Stimulated activated CD4-positive, alpha-beta T cell treated with anti-CD3 and anti-CD28 coated beads, Interleukin-12 subunit alpha, Interleukin-12 subunit beta, amount 100 ng/mL, for 24 hours (primary cell): ENCODE results near the gene PKP4.

Experiments
- DNase-seq, 2 experiments: peaks; one replicate each; pipeline ENCODE4 v3.0.0-alpha.2; 2020; ENCODE audit warnings: low read depth in 2 of 2

PKP4 gene

DNA sequence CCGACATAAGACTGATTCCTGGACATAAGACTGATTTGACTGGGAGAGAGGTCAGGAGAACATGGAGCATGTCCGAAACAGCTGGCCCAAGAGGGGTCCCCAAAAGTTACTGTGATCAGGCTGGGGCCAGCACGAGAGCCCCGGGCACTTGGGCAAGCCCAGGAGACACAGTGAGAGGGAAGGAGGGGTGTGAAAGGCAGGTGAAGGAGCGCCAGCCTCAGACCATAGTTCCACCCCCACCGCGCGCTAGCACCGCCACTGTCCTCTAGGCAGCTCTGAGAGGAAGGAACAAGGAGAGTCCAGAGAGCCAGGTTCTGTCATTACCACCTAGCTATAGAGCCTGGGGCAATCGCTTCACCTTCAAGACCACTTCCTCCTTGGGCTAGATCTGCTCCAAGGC is 260.2 kb downstream of the PKP4 start:
- DNase-seq, result no peak

DNA sequence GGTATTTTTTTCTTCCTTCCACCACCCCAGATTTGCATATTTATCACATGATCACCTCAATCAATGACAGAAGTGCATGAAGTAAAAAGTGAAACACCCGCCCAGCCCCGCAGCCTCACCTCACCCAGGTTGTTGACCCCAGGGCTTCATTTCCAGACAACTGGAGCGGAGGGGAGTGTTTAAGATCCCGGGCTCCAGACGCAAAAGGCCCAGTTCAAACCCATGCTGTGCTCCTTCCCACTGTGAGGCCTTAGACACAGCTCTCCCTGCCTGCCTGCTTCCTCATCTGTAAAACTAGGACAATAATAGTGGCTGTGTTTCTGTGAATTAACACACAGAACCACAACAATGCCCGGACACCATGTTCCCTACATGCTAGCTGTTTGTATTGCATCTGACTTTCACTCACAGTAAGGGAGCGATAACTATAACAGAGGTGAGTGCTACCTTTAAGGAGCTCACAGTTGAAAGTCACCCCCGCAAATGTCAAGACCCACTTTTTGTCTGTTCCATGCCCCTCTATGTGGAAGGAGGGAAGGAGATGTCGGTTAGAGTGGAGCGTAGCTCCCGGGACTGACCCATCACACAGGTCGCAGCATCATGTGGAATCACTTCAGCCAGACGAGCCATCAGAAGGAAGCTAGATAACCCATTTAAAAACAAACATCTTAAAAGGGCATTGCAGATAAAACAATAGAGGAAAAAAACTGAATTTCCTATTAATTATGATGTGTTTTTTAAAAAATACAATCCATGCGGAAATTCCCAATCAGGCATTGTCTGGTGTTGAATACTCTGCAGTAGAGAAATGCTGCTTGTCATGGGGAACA is 260.8 kb downstream of the PKP4 start:
- no peak for DNase-seq

DNA sequence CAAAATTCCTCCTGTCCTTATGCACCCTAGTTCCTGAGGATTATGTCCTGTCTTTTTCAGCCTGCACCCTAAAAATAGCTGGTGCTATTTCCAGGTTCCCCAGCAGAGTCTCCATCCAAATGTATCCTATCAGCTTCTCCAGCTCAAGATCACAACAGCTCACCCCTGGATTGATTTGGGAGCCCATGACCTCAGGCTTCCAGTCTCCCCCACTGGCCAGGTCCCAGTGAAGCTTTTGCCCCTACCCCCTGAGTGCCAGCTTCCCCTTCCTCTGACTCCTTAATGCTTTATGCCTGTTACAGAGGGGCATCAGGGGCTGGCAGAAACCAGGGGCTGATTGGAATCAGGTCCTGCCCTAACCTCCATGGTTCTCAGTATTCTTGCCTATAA is 261.4 kb downstream of the PKP4 start:
- DNase-seq, result no peak

DNA sequence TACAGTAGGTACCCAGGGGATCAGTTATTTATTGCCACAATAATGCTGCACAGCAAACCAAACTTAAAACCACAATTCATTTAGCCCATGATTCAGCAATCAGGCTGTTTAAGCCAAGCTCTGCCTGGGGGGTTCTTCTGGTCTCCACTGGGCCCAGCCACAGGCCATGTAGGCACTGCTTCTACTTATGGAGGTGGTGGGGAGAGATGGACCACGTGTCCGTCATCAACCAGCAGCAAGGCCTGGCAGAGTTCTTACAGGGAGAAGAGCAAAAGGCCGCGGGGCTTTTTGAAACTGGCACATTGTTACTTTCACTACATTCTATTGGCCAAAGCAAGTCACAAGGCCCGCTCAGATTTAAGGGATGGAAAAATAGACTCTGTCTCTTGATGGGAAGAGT is 262.1 kb downstream of the PKP4 start:
- no peak for DNase-seq

DNA sequence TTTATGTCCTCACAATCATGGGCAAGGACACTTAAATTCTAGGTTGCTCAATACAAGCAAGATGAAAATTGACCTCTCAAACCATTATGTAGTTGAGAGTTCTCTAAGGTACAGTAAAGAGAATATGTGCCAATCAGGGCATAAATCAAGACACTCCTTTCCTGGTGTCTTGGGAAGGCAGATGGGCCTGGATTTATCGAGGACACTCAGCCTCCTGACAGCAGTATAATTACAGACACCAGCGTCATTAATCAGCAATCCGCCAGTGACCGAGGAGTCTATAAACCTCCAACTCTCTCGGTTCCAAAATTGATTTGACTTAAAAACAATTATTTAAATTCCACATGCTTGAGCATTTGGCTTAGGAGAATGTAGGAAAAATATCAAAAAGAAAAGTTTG is 262.7 kb downstream of the PKP4 start:
- DNase-seq, result no peak

DNA sequence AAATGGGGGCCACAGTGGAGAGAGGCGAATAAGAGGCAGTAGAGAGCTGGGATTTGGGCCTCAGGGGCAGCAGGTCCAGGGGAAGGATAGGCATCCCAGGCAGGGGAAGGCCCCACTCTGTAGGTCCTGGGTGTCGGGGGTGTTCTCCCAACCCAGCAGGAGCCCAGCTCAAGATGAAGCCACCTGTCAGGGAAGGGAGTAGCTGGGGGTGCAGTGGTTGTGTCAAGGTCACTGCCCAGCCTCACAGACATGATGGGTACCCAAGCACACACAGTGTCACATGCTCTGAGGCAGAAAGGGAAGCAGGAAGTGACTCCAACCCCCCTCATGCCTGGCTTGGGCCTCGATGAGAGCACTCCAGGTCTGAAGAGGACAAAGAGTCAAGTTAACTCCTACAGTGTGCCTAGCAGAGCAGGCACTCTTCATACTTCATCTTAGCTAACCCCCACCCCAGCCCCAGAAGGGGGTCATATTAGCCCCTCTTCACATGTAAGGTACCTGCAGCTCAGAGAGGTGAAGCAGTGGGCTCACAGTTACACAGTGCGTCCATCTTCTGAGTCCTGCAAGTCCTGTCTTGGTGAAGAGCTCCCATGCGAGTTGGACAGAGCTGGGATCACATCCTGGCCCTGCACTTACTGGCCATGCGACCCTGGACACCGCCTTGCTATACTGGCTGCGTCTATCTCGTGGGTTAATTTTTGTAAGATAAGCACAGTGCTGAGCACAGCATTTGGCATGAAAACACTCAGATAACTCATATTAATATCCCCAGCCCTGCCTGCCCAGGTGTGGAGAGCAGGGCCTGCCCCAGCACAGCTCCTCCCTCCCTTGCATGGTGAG is 265.7 kb downstream of the PKP4 start:
- no peak for DNase-seq

DNA sequence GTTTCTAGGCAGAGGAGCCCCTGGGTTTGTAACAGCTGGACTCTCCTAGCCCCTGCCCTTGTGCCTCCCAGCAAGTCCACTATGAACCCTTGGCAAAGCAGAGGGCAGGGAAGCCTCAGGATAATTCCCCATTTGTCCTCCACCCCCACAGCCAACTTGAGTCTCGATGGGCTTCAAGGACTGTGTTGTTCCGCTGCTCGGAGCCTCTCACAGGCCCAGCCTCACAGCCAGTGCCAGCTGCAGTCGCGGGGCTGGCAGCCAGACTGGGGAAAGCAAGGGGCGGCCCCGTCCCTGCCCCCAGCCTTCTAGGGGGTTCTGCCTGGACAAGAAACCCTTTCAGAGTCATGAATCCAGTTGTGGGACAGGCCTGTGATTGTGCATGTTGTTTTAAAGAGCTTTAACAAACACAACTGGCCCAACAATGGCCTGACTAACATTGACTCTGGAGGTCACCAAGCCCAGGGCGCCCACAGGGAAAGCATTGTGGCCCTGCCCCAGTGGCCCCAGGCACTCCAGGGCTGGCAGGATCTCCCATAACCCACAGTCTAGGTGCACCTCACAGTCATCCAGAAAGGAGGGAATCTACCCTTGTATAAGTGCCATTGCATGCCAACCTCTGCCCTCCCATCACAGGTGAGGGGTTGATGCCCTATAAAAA is 266.6 kb downstream of the PKP4 start:
- DNase-seq, result no peak

DNA sequence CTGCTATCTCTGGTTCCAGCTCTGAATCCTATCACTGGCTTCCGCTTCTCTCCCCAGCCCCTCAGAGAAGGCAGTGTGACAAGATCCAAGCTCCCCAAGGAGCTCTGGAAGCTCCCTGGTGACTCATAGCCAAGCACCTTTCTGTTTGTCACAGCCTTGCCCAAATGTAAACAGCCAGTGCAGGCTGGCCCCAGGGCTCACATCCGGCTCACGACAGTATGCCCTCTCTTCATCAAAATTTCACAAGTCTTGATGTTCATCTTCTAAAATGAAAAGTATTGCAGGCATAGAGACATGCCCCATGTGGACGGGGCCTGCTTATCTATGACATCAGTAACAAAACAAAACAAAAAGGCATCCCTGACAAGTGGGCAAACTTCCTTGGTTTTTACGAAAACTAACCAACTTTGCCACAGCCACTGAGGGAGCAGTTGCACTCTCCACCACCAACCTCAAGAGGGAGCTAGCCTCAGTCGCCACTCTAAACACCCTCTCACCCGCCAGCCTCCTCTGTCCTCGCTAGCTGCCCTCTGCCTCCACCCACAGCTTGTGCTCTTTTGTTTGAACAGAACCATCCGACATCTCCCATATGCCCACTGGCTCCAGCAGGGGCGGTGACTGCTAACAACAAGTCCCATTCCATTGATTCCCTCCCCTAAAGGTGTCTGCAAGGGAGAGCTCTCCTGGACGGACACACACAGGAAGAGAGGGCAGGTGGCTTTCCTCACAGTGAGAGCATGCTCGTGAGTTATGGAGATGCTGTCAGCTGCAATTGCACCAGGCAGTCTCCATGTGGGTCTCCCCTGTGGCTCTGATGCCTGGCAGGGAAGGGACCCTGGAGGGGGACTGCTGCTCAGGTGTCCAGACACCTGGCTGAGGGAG is 267.4 kb downstream of the PKP4 start:
- DNase-seq, result no peak

DNA sequence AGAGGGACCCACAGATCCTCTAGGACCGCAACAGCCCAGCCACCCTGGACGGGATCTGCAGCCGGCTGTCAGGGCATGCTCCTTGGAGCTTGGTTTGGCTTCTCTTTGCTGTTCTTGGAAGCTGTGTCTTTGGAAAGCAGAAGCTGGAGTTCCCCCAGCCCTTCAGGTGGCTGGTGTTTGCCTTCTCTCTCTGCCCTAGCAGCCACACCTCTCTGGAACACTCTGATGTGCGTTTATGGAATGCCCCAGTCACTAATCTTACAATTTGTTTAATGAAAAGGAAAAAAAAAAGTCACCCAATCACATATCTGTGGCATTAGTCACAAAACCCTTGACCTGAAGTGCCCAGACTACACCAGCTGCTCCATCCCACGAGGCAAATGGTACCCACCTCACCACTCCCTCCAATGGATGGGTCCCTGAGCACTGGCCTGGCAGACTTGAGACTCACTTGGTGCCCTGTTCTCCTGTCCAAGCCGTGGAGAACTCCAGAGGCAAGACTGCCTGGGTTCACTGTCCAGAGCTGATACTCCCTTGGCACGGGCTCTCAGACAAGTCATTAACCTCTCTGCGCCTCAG is 268.1 kb downstream of the PKP4 start:
- DNase-seq, result no peak

DNA sequence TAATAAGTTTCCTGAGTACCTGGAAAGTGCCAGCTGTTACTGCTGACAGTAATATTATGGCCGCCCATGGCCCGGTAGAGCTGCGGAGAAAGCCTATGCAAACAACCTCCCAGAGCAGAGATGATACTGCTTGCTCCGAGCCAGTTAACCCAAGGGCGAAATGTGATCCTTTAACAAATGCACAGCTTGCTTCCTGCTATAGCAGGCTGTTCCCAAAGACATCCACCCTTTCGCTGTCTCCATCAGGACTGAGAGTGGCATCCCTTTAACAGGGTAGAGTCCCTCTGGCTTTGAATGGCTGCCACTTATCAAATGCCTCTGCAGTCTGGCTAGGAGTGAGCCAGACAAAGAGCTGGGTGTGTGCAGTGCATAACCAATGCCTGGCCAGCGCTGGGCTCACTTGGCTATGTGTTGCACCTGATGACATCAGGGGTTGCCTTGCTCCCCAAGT is 268.7 kb downstream of the PKP4 start:
- DNase-seq, result no peak

DNA sequence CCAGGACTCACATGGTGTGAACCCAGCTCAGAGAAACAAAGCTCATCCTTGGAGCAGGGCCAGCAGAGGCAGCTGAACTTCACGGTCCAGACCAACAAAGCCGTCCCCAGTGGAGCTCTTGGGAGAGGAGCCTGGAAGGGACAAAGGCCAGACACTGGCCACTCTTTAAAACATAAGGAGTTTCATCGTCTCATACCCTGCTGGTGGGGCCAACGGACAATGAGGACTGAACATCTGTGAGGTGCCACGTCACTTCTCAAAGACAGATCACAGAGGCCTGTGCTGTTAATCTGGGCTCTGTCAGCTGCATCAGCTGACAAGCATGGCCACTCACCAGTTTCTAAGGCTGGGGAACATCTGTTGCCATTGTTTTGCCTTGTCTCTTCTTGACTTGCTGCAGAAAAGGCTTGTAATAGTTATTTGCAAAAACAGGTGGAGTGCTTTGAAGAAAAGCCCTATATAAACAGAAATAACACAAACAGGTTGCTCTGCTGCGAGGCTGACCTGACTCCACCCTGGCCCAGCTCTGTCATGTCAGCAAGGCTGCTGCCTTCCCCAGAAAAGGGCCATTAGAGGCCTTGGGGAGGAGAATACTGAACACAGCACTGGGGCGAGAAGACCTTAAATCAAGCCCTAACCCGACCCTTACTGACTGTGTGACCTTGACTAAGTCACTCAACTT is 270.3 kb downstream of the PKP4 start:
- no peak for DNase-seq

DNA sequence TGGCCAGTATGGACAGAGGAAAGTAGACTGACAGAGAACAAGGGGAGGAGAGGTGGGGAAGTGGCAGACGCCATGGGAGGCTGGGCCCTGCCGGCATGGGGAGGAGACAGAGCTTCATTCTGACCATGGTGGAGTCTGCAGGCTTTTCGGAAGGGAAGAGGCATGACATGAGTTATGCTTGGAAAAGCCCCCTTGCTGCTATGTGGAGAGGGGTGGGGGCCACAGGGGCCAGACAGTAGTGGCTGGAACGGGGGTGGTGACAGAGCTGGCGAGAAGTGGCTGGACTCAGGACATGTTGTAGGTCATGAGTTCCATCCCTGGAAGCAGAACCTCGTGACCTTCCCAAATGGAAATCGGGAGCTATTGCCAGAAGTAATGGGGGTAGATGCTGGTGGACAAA is 271.7 kb downstream of the PKP4 start:
- no peak for DNase-seq

DNA sequence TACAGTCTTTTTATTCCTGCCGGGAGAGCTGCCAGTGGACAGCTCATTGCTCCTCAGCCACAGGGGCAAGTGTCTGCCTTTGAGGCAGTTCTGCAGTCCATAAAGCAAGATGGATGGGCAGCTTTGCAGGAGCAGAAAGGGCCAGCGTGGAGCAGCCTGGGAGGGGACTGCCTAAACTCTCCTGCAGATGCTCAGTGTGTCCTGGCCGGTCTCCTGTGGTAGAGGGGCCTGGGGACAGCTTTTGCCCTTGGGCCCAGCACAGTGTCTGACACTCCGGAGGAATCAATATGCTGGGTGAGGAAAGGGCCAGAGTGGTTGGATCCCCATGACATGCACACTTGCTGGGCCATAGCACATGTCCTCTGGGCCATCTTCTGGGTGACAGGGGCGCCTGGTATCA is 272.7 kb downstream of the PKP4 start:
- DNase-seq, result no peak

DNA sequence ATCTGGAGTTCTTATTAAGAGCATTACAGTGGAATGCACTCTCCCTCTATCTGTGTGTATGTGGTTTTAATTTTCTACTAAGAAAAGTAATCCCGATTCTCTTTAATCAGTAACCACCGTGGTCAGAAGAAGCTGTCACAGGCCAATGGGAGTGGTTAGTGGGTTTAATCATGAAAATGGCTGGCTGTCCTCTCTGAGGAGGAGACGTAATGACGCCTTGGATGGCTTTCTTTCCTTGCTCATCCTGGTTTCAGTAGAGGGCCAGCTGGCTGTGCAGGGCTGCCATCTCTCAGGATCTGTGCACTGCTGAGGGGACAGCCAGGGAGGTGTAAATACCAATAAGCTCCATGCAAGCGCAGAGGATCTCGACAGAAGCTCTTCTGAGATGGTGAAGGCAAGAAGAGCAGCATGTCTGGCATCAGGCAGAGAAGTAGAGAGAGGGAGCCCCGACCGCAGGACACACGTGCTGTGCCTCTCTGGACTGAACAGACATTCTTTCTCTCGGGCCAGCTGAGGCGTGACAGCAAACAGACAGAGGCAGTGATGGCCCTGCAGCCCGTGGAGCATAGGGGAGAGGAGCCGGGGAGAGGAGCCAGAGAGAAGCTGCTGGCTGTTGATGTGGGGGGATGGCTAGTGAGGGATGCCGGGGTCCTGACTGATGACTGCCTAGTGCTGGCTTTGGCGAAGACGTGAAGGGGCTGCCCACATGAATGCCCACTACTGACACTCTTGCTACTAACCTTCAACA is 273.3 kb downstream of the PKP4 start:
- DNase-seq, result no peak

DNA sequence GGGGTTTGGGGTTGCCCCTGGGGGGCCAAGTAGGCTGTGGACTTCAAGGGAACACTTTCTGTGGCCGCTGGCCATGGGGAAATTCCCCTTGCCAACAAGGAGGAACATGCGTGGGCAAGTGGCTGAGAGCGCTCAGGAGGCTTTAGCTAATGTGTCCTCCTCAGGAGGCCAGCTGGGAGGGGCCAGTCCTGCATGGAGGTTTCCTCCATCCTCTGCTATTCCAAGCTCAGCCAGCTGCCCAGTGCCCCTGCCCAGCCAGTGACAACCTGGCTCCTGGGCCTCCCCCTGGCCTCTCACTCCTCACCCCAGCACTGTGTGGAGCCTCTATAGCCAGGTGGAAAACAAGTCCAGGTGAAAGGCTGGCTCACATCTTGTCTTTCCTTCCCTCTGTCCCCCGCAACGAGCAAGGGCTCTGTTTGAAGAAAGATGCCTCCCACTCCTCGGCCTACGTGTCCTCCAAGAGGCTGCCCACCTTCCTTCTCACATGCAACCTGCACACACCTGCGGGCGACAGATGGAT is 273.9 kb downstream of the PKP4 start:
- no peak for DNase-seq

DNA sequence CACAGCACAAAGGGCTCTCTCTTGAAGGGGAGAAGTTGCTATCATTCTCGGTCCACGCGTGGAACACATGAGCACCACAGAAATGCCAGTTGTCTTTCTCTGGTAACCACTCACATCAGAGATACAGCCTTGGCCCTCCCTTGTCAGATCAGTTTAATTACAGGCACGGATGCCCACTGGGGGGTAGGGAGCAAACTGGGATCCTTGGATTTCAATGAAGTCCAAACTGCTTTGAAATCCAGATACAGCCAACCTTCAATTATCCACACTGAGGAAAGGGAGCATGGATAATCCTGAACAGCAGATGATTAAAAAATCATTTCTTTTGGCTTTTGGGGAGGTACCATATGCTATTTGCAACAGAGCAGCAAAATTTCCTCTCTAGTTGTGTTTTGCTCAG is 274.6 kb downstream of the PKP4 start:
- DNase-seq, result no peak
